ENCODE results near the gene BOC.

Gene BOC

DNA sequence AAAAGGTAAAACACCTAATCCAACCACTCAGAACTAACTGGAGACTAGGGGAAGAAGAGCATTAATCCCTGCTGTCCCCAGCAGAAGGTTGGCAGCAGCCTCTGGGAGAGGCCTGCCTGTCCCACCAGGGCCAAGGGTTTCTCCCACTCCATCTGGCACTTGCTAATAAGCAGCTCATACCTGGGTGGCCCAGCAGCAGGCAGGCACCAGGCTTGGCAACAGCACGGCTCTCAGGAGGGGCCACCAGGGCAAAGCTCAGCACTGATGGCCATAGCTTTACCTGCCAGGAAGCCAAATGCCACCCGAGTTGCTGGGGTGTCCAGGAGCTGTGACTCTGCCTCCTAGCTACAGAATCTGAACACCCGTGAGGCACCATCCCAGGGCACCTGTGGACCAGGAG, 58.3 kb downstream of the BOC start:
- TF ChIP-seq, protein P1, sequence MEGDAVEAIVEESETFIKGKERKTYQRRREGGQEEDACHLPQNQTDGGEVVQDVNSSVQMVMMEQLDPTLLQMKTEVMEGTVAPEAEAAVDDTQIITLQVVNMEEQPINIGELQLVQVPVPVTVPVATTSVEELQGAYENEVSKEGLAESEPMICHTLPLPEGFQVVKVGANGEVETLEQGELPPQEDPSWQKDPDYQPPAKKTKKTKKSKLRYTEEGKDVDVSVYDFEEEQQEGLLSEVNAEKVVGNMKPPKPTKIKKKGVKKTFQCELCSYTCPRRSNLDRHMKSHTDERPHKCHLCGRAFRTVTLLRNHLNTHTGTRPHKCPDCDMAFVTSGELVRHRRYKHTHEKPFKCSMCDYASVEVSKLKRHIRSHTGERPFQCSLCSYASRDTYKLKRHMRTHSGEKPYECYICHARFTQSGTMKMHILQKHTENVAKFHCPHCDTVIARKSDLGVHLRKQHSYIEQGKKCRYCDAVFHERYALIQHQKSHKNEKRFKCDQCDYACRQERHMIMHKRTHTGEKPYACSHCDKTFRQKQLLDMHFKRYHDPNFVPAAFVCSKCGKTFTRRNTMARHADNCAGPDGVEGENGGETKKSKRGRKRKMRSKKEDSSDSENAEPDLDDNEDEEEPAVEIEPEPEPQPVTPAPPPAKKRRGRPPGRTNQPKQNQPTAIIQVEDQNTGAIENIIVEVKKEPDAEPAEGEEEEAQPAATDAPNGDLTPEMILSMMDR (IDR thresholded peaks at IDR 0.05) = no peak

DNA sequence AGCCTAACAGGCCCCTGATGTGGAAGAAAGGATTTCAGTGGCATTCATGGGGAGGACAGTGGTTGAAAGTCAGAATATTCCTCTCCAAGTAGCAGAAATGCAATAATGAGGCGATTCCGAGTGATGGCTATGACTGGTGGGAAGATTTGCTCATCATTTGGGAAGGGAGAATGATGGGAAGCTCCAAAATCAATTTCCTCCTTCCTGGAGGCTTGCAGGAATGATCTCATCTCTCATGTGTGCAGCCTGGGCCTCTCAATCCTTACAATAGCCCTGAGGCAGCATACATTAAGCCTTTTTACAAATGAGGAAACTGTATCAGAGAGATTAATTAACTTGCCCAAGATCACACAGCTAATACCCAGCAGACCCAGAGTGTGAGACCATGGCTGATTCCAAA, 58.7 kb downstream of the BOC start:
- TF ChIP-seq, protein P1 (IDR thresholded peaks at IDR 0.05) = no peak

DNA sequence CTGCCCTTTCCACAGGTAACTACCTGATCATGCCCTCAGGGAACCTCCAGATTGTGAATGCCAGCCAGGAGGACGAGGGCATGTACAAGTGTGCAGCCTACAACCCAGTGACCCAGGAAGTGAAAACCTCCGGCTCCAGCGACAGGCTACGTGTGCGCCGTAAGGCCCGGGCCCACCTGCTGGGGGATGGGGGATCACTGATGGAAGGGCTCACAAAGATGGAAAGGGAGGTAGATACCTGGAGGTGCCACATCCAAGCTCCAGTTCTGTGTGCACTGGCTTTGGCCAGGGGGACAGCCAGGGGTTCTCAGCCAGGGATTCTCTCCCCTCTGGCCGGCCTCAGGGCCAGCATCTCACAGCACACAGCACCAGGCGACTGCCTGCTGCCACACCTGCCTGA, 59.4 kb downstream of the BOC start:
- TF ChIP-seq, protein P1 (IDR thresholded peaks at IDR 0.05) = no peak

DNA sequence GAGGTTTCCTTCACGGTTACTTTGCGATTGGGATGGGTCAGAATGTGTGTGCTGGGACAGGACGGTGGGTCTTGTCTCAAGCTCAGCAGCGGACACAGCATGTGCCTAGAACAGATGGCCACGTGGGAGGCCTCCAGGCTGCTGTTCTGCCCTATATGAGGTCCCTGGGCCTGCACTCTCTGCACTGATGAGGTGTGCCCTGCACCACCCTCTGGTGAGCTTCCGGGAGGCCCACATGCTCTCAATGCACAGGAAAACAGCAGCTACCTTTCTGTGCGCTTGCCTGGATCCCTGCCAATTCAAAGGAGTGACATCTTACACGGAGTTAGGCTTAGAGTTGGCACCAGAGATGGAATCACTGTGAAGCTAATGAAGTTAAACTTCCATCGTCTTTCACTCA, 59.8 kb downstream of the BOC start:
- TF ChIP-seq, protein P1 (IDR thresholded peaks at IDR 0.05) = no peak

DNA sequence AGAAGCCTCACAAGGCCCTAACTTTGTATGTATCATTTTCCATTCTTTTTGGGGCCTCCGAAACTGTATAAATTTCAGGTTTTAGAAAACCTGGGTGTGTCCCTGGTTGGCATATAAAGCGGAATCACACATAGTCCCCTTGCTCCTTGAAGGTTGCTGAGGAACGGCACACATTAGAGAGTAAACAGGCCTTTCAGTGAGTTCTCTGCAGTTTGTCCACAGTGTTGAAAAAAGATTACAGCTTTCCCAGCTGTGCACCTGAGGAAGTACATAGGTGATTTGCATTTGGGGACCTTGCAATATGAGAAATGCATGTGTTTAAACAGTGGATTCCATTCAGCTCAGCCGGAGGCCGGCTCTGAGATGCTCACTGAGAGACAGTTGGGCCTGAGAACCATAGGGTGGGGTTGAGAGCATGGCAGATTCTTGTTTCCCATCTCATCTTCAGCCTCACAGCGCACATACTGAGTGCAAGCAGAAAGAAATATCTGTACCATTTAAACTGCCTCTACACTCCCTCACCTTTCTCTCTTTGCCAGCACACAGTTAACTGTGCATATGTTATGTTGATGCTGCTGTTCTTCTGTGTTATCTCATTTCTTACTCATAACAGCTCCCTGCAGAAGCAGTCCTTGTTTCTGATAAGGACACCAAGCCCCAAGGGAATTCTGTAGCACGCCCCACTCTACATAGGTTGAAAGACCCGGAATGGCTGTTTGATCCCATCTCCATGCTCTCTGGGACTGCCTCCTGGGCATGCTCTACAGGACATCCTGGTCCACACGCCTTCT, 60.4 kb downstream of the BOC start:
- TF ChIP-seq, protein P1 (IDR thresholded peaks at IDR 0.05) = no peak

DNA sequence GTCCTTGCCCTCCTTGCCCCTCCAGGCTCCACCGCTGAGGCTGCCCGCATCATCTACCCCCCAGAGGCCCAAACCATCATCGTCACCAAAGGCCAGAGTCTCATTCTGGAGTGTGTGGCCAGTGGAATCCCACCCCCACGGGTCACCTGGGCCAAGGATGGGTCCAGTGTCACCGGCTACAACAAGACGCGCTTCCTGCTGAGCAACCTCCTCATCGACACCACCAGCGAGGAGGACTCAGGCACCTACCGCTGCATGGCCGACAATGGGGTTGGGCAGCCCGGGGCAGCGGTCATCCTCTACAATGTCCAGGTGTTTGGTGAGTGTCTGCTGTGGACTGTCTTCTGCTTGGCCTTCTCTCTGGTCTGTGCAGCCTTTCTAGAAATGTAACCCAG, 61.0 kb downstream of the BOC start:
- TF ChIP-seq, protein P1 (IDR thresholded peaks at IDR 0.05) = no peak

DNA sequence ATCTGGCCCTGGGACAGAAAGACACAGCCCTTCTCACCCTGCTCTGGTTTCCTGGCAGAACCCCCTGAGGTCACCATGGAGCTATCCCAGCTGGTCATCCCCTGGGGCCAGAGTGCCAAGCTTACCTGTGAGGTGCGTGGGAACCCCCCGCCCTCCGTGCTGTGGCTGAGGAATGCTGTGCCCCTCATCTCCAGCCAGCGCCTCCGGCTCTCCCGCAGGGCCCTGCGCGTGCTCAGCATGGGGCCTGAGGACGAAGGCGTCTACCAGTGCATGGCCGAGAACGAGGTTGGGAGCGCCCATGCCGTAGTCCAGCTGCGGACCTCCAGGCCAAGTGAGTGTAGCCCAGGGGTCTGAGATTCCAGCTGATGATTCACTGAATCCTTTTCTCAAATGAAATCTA, 61.7 kb downstream of the BOC start:
- TF ChIP-seq, protein P1 (IDR thresholded peaks at IDR 0.05) = no peak
